AG10803 (cell line): Measurements from ENCODE around the gene SLC49A4.

ENCODE experiments used
- DNase-seq: peaks from one replicate; pipeline ENCODE4 v3.0.0; 2010; ENCODE audit warnings: low read depth
- H3K4me3 ChIP-seq: 2 replicates; pipeline ENCODE4 v1.5.1; 2011; ENCODE audit warnings: mild to moderate bottlenecking, low read length, control low read depth
- CTCF ChIP-seq: conservative IDR thresholded peaks from 2 replicates; pipeline ENCODE4 v1.5.1; 2011; ENCODE audit warnings: mild to moderate bottlenecking, low read length, control low read depth, inconsistent platforms

The SLC49A4 gene

GRCh38 chr3:122873741-122874515 lies 79.1 kb downstream of the SLC49A4 start:
- H3K4me3 ChIP-seq: no peak overlapping the region
- TF ChIP-seq CTCF: no peak
- peak; percentile 14 for DNase-seq

GRCh38 chr3:122875547-122876127 lies 80.8 kb downstream of the SLC49A4 start:
- DNase-seq: no peak
- no peak for TF ChIP-seq CTCF

GRCh38 chr3:122880173-122880572 lies 85.3 kb downstream of the SLC49A4 start:
- no peak for DNase-seq
- no peak overlapping the region for H3K4me3 ChIP-seq
- TF ChIP-seq CTCF: no peak

More at GRCh38 chr3:122875547-122876127, 80.8 kb downstream of the SLC49A4 start:
- no peak overlapping the region for H3K4me3 ChIP-seq

GRCh38 chr3:122880624-122881023 lies 85.8 kb downstream of the SLC49A4 start:
- no peak for TF ChIP-seq CTCF
- H3K4me3 ChIP-seq: no peak overlapping the region
- no peak for DNase-seq

GRCh38 chr3:122882361-122882947 lies 87.6 kb downstream of the SLC49A4 start:
- TF ChIP-seq CTCF: no peak
- H3K4me3 ChIP-seq: no peak overlapping the region

GRCh38 chr3:122886251-122886650 lies 91.4 kb downstream of the SLC49A4 start:
- DNase-seq: no peak
- no peak overlapping the region for H3K4me3 ChIP-seq
- TF ChIP-seq CTCF: no peak

More at GRCh38 chr3:122882361-122882947, 87.6 kb downstream of the SLC49A4 start:
- no peak for DNase-seq
